A549 (cell line): ENCODE measurements around the gene GOLGA6A. TPM values are rescaled to one million over a fixed set of nuclear protein-coding genes. Genes with fewer than 3 reads are reported as not detected.
A peak's percentile ranks its signal among the peaks of the same experiment; 100 is the strongest.
"Not testable (repeated sequence)": the region's sequence is repeated elsewhere in the genome, so short reads cannot be mapped to it uniquely, and the experiment has no call there.

Experiments
- ATAC-seq, 2 experiments: fragments of 200-7000 bp in 1 of 2; fragments of >200 bp in 1 of 2; cut with Nextera tagmentation in 1 of 2; cut with Tn5 transposase in 1 of 2; 3 replicates each; pipeline versions ENCODE4 v1.8.0 to v1.9.1; 2018 to 2020; ENCODE audit warnings: mild to moderate bottlenecking in 1 of 2, moderate library complexity in 1 of 2
- CTCF ChIA-PET: fragments of 300-600 bp; sonication (Branson Sonifier 250); formaldehyde crosslinking; extraction: SDS; loops from one replicate; lab custom pipeline; 2021; ENCODE audit warnings: antibody characterized with exemption, inconsistent platforms; lab: Yijun Ruan, JAX
- POLR2A ChIA-PET: fragments of 350-600 bp; formaldehyde crosslinking; extraction: SDS; loops from one replicate; lab custom pipeline; 2021; ENCODE audit warnings: antibody characterized with exemption, inconsistent platforms; lab: Yijun Ruan, JAX
- DNase-seq, 2 experiments: peaks; one replicate each; pipeline versions ENCODE4 v3.0.0 to v3.0.0-alpha.2; 2011 to 2016; ENCODE audit warnings: low read depth in 1 of 2, low spot score in 1 of 2
- FAIRE-seq: peaks from 2 replicates; lab custom pipeline; 2011; peaks lifted over from hg19 to GRCh38; lab: Jason Lieb, UNC
- H3K27ac ChIP-seq, 2 experiments: fragments of >200 bp; sonication (Bioruptor Twin); formaldehyde crosslinking; 3 replicates each; pipeline ENCODE4 v1.5.1; 2016 to 2017
- H3K4me1 ChIP-seq: fragments of >200 bp; sonication (Bioruptor Twin); formaldehyde crosslinking; 3 replicates; pipeline ENCODE4 v1.6.1; 2016
- H3K4me2 ChIP-seq: fragments of >200 bp; sonication (Bioruptor Twin); formaldehyde crosslinking; 3 replicates; pipeline ENCODE4 v1.6.1; 2016
- H3K4me3 ChIP-seq: fragments of >200 bp; sonication (Bioruptor Twin); formaldehyde crosslinking; 3 replicates; pipeline ENCODE4 v1.5.1; 2016
- H3K9me3 ChIP-seq: fragments of >200 bp; sonication (Bioruptor Twin); formaldehyde crosslinking; 3 replicates; pipeline ENCODE4 v1.6.1; 2016
- ATOH8 ChIP-seq: fragments of 250-450 bp; sonication (Bioruptor Pico); IDR thresholded peaks from 2 replicates; pipeline ENCODE4 v1.5.0; 2020; ENCODE audit warnings: low read depth, mild to moderate bottlenecking, moderate library complexity
- CHD2 ChIP-seq: fragments of 150-350 bp; IDR thresholded peaks from 2 replicates; pipeline ENCODE4 v1.6.1; 2014; ENCODE audit warnings: low read length; ENCODE audit not compliant: partially characterized antibody
- CHD4 ChIP-seq: fragments of 200-600 bp; sonication (generic); IDR thresholded peaks from 2 replicates; pipeline ENCODE4 v1.6.1; 2016; ENCODE audit warnings: antibody characterized with exemption, mild to moderate bottlenecking, borderline replicate concordance
- CTCF ChIP-seq: fragments of >200 bp; sonication (Bioruptor Twin); formaldehyde crosslinking; IDR thresholded peaks from 3 replicates; pipeline ENCODE4 v1.5.1; 2016
- E2F6 ChIP-seq: IDR thresholded peaks from 2 replicates; pipeline ENCODE4 v1.6.1; 2012; ENCODE audit warnings: low read depth, borderline replicate concordance
- EP300 ChIP-seq, 2 experiments: fragments of >200 bp; sonication (Bioruptor Twin); formaldehyde crosslinking; IDR thresholded peaks; 2 replicates in 1 of 2; 3 replicates in 1 of 2; pipeline ENCODE4 v1.6.1; 2016 to 2017
- ESRRA ChIP-seq: fragments of 150-350 bp; IDR thresholded peaks from 2 replicates; pipeline ENCODE4 v1.6.1; 2014; ENCODE audit warnings: mild to moderate bottlenecking, low read length, borderline replicate concordance
- FOSB ChIP-seq: fragments of 250-450 bp; sonication (Bioruptor Pico); IDR thresholded peaks from 2 replicates; pipeline ENCODE4 v1.5.0; 2020; ENCODE audit warnings: mild to moderate bottlenecking, moderate library complexity
- FOXS1 ChIP-seq: fragments of 250-450 bp; sonication (Bioruptor Pico); IDR thresholded peaks from 2 replicates; pipeline ENCODE4 v1.5.0; 2020; ENCODE audit warnings: mild to moderate bottlenecking, moderate library complexity
- HES2 ChIP-seq: fragments of >200 bp; sonication (Bioruptor Twin); formaldehyde crosslinking; IDR thresholded peaks from 2 replicates; pipeline ENCODE4 v1.6.1; 2016
- HOXB13 ChIP-seq: fragments of 250-450 bp; sonication (Bioruptor Pico); IDR thresholded peaks from 2 replicates; pipeline ENCODE4 v1.5.0; 2020; ENCODE audit warnings: low read depth, mild to moderate bottlenecking, moderate library complexity
- KDM5A ChIP-seq: fragments of 200-600 bp; sonication (generic); IDR thresholded peaks from 2 replicates; pipeline ENCODE4 v1.6.1; 2016; ENCODE audit warnings: antibody characterized with exemption, mild to moderate bottlenecking
- MAFK ChIP-seq: fragments of 450-650 bp; IDR thresholded peaks from 2 replicates; pipeline ENCODE4 v1.6.1; 2014; ENCODE audit not compliant: partially characterized antibody
- NFE2L2 ChIP-seq: fragments of 150-350 bp; conservative IDR thresholded peaks from 2 replicates; pipeline ENCODE4 v1.6.1; 2014; ENCODE audit warnings: low read length
- PHF8 ChIP-seq: fragments of 200-600 bp; sonication (generic); IDR thresholded peaks from 2 replicates; pipeline ENCODE4 v1.6.1; 2016; ENCODE audit warnings: low read depth, mild to moderate bottlenecking, antibody characterized with exemption, moderate library complexity, borderline replicate concordance
- POLR2A ChIP-seq: IDR thresholded peaks from 2 replicates; pipeline ENCODE4 v1.6.1; 2012; ENCODE audit warnings: mild to moderate bottlenecking, low read length
- RCOR1 ChIP-seq: fragments of 150-350 bp; IDR thresholded peaks from 2 replicates; pipeline ENCODE4 v1.6.1; 2014; ENCODE audit warnings: antibody characterized with exemption, low read length, low read depth
- SREBF2 ChIP-seq: fragments of 450-650 bp; IDR thresholded peaks from 2 replicates; pipeline ENCODE4 v1.6.1; 2014; ENCODE audit warnings: mild to moderate bottlenecking, moderate library complexity
- TFCP2L1 ChIP-seq: fragments of 250-450 bp; sonication (Bioruptor Pico); IDR thresholded peaks from 2 replicates; pipeline ENCODE4 v1.5.0; 2021; ENCODE audit warnings: mild to moderate bottlenecking
- ZFP36 ChIP-seq: fragments of 450-650 bp; IDR thresholded peaks from 2 replicates; pipeline ENCODE4 v1.6.1; 2014; ENCODE audit warnings: borderline replicate concordance; ENCODE audit not compliant: partially characterized antibody
- ZSCAN20 ChIP-seq: fragments of 250-450 bp; sonication (Bioruptor Pico); IDR thresholded peaks from 2 replicates; pipeline ENCODE4 v1.8.0; 2022; ENCODE audit warnings: mild to moderate bottlenecking, moderate library complexity
- WGBS: methylation state at CpG from one replicate; pipeline ENCODE4 v1.1.6; 2017; ENCODE audit errors: missing lambda C conversion rate; 5-methylcytosine and 5-hydroxymethylcytosine counted together
- polyA minus RNA-seq: library from RNA; depleted of rRNA, polyadenylated mRNA; stranded (reverse); fragments of >200 nt; gene quantifications from 2 replicates; pipeline ENCODE4 v1.2.3, GENCODE V29; 2011; rRNA and poly(A)+ RNA removed
- polyA plus RNA-seq, 4 experiments: library from polyadenylated mRNA; depleted of rRNA in 3 of 4; stranded (reverse); fragments of >200 nt; fragmentation: RNase III in 1 of 4; extraction: RNeasy Plus Mini Kit Qiagen cat#74134 plus additional on column Dnase treatment in 1 of 4; gene quantifications; 2 replicates in 3 of 4; 3 replicates in 1 of 4; pipeline ENCODE4 v1.2.3, GENCODE V29; 2011 to 2017

GOLGA6A gene
- 0.03 and 0.07 TPM in 2 replicates for polyA plus RNA-seq (2011; rRNA removed)
- 0.01 TPM in 1 of 2 replicates, not detected in the other for polyA plus RNA-seq (2012; cell fraction: cytosol; rRNA removed)
- polyA plus RNA-seq (2012; cell fraction: nucleus; rRNA removed) = 0.01 and 0.09 TPM in 2 replicates
- 0.05 TPM in 1 of 3 replicates, not detected in the others for polyA plus RNA-seq (2017; fragmentation: RNase III; extraction: RNeasy Plus Mini Kit Qiagen cat#74134 plus additional on column Dnase treatment)
- not detected in 2 replicates for polyA minus RNA-seq

GRCh38 chr15:74082450-74082849, at the start of gene GOLGA6A:
GOLGA6A (minus strand) TSS chr15:74082550; CDS start chr15:74082509, 41 bp downstream.
- WGBS = no CpG with 5 or more reads among the region's 7 CpGs
- H3K27ac ChIP-seq, DNase-seq, H3K4me1 ChIP-seq, H3K4me3 ChIP-seq, ATAC-seq, FAIRE-seq, POLR2A ChIA-PET, H3K9me3 ChIP-seq, H3K4me2 ChIP-seq, CTCF ChIA-PET: not testable (repeated sequence)

- 66% methylated on average over 19 of the region's 20 CpGs for WGBS
- POLR2A ChIA-PET = no interaction called here
- CTCF ChIA-PET = interaction anchor here (1.0 to 1.1 kb wide), 2 partner anchors 39 to 78 kb away, joined by 3 read pairs; no protein-coding TSS in a partner anchor
- H3K4me2 ChIP-seq = no peak overlapping the region
- TF ChIP-seq TFCP2L1 (CRISPR knock-in tag) (no peak), CHD2 (no peak), EP300 (IDR thresholded peaks at IDR 0.05) (no peak), ZFP36 (no peak), POLR2A (no peak)
- TF ChIP-seq, all 56 proteins: peak for 0
- H3K4me1 ChIP-seq = peaks cover 17% of the 10 kb centered on the region; the same call in 2 of the 3 replicates
- H3K27ac ChIP-seq = no peak overlapping the region
- no peak overlapping the region for H3K4me3 ChIP-seq
- DNase-seq (no peak), ATAC-seq (no peak), FAIRE-seq (no peak)
- no peaks in the 10 kb centered on the region for H3K9me3 ChIP-seq
These were observed 49.5 kb upstream of the GOLGA6A start for GRCh38 chr15:74131628-74132413.

- FAIRE-seq (no peak), DNase-seq (no peak), ATAC-seq (no peak)
- Histone ChIP-seq H3K9me3 (no peaks in the 10 kb centered on the region), H3K27ac (no peak overlapping the region; a peak in 1 of 6 replicates), H3K4me3 (no peak overlapping the region; the same call in 2 of the 3 replicates), H3K4me2 (peak overlapping the region; percentile 88), H3K4me1 (peaks cover 14% of the 10 kb centered on the region; the same call in 1 of the 3 replicates)
- CTCF ChIA-PET = interaction anchor here (0.7 to 1.4 kb wide), 3 partner anchors 114 to 177 kb away, joined by 3 to 5 read pairs (median 4); no protein-coding TSS in a partner anchor
- POLR2A ChIA-PET = interaction anchor here (1.5 kb wide), 1 partner anchor 43 kb away, joined by 4 read pairs; no protein-coding TSS in a partner anchor
- 56% methylated on average over 23 of the region's 28 CpGs for WGBS
- TF ChIP-seq TFCP2L1 (CRISPR knock-in tag) = no peak
- no peak for TF ChIP-seq HES2
- TF ChIP-seq ESRRA = no peak
- no peak for TF ChIP-seq EP300 (IDR thresholded peaks at IDR 0.05)
- TF ChIP-seq E2F6 = no peak
- TF ChIP-seq KDM5A = no peak
- TF ChIP-seq CTCF = no peak
- TF ChIP-seq POLR2A = no peak
- TF ChIP-seq FOSB (CRISPR knock-in tag) = no peak
- no peak for TF ChIP-seq CHD4
- no peak for TF ChIP-seq ATOH8 (CRISPR knock-in tag)
- no peak for TF ChIP-seq RCOR1
- TF ChIP-seq FOXS1 (CRISPR knock-in tag) = no peak
- TF ChIP-seq MAFK = no peak
- TF ChIP-seq NFE2L2 = no peak
- TF ChIP-seq ZSCAN20 (CRISPR knock-in tag) = no peak
- TF ChIP-seq SREBF2 = no peak
- no peak for TF ChIP-seq HOXB13 (CRISPR knock-in tag)
- no peak for TF ChIP-seq PHF8
- TF ChIP-seq, all 56 proteins: peak for 0
These were observed 48.7 kb upstream of the GOLGA6A start for GRCh38 chr15:74130849-74131627.
